Urothelium cell line (cell line): Measurements from ENCODE around the gene MTF2.

Experiments
- DNase-seq: peaks from one replicate; pipeline ENCODE4 v3.0.0; 2011; ENCODE audit warnings: low spot score, mixed read lengths
- FAIRE-seq: peaks from 2 replicates; lab custom pipeline; 2011; peaks lifted over from hg19 to GRCh38; lab: Jason Lieb, UNC

Gene MTF2

GRCh38 chr1:93082313-93082712 is 3.2 kb downstream of the MTF2 start:
- DNase-seq = no peak
- FAIRE-seq = no peak

GRCh38 chr1:93083979-93084378 is 4.9 kb downstream of the MTF2 start:
- FAIRE-seq (no peak), DNase-seq (no peak)

GRCh38 chr1:93087532-93087931 is 8.4 kb downstream of the MTF2 start:
- DNase-seq (no peak), FAIRE-seq (no peak)

DNA sequence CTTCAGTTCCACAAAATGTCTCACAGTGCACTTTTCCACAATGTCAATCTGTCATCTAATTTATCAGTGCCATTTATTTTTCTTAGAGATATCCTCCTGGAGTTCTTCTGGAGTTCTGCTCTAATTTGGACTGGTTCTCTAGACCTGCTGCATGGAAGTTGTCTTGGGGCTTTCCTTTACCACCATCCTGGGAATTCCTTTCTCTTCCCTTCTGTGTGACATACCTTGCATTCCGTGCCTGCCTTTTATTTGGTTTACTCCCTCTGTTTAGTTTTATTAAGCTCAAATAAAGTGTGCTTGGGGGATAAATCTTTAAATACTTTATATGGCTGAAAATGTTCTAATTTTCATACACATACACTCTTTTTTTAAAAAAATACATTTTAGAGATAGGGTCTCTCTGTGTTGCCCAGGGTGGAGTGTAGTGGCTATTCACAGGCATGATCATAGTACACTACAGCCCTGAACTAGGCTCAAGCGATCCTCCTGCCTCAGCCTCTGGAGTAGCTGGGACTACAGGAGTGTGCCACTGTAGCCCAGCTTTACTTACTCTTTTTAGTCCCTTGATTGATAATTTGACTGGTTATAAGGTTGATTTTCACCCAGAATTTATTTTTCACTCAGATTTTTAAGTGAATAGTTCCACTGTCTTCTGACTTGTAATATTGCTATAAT is 14.4 kb downstream of the MTF2 start:
- DNase-seq (no peak), FAIRE-seq (no peak)

DNA sequence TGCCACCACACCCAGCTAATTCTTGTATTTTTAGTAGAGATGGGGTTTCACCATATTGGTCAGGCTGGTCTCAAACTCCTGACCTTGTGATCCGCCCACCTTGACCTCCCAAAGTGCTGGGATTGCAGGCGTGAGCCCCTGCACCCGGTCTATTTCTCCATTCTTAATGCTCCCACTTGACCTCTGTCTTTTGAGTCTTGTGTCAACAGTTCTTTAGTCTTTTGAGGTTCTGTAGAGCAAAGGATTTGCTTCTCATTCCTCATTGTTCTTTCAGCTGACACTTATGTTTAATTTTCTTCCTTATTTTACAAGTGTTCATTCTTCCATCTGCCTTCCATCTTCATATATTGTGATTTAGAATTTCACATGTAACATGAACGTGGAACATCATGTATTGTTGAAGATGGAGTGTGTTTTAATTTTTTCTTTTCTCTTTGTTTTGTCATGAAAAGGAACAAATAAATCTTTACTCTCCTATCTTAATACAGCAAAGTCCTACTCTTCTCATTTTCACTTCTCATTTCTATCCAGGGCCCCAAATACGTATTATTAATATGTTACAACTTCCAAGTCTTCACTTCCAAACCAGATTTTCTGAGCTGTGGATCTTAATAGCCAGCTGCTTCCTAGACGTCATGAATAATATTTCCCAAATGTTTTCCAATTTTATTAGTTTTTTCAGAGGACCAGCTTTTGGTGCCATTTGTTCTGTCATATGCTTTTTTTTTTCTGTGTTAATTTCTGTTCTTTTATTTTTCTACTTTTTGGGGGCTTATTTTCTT is 16.9 kb downstream of the MTF2 start:
- no peak for DNase-seq

DNA sequence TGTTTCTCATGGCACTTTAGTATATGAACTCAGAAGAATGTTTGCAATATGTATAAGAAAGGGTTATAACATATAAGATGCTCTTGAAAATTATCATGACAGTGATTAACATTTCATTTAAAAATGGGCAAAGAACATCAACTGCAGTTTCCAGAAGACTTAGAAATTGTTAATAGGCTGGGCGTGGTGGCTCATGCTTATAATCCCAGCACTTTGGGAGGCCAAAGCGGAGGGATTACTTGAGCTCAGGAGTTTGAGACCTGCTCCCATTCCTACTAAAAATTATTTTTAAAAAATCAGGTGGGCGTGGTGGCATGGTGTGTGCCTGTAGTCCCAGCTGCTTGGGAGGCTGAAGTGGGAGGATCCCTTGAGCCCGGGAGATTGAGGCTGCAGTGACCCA is 23.1 kb downstream of the MTF2 start:
- FAIRE-seq (no peak), DNase-seq (no peak)

More for the DNA sequence above, 16.9 kb downstream of the MTF2 start:
- no peak for FAIRE-seq

DNA sequence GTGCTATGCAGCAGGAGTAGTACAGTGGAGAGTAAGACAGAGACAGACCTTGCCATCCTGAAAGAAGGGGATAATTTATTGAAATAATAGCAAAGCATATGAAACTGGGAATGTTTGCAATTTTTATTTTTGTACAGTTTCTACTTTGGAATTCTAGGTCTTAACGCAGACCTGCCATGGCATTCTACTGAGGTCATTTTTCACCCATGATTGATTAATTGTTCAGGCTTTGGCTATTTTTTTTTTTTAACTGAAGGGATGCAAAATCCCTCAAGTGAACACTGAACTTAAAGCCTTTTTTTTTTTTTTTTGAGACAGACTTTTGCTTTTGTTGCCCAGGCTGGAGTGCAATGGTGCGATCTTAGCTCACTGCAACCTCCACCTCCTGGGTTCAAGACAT is 27.1 kb downstream of the MTF2 start:
- DNase-seq = no peak
- no peak for FAIRE-seq

DNA sequence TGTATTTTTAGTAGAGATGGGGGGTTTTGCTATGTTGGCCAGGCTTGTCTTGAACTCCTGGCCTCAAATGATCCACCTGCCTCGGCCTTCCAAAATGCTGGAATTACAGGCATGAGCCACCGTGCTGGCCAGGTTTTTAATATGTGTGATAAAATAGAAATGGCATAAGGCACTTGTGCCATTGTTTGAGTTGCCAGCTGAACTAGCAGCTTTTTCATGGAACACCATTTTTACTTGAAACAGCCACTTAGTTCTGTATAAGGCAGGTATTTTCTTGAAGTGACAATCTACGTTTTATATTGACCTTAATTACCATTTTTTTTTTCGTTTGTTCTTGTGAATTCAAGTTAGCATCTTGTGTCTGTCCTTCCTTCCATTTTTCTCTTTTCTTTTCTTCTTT is 28.3 kb downstream of the MTF2 start:
- FAIRE-seq (no peak), DNase-seq (no peak)

GRCh38 chr1:93108335-93108734 is 29.3 kb downstream of the MTF2 start:
- DNase-seq (no peak), FAIRE-seq (no peak)

DNA sequence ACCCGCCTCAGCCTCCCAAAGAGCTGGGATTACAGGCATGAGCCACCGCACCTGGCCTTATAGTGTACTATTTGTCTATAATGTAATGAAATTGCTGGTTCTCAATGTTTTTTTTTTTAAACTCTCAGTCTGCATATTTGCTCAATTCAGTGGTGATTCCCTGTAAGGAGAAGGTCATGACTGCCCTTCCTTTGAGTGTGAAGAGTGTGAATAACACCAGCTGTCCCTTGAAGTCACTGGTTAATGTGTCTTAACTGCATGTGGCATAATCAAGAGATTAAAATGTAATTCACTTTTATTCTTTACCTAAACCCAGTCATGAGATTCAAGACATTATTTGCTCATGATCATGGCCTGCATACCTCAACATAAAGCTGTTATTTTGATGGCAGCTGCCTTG is 30.5 kb downstream of the MTF2 start:
- peak; percentile 32 for FAIRE-seq
- DNase-seq = no peak

DNA sequence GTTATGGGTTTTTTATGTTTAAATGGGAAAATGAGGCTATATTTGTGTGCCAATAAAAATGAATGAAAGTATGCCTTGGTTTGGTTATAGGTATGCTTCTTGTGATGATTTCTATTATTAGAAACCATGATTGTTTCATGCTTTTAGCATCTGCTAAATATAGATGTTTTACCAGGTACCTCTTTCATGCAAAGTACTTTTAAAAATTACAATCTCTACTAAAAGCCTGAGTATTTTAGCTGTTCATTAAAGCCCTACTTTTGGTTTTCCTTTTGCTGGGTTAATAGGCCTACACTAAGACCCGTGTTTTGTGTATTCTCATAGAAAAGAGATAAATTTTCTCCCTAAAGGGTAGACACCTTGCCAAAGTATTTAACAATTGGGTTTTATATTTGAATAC is 32.0 kb downstream of the MTF2 start:
- no peak for FAIRE-seq
- DNase-seq = no peak

DNA sequence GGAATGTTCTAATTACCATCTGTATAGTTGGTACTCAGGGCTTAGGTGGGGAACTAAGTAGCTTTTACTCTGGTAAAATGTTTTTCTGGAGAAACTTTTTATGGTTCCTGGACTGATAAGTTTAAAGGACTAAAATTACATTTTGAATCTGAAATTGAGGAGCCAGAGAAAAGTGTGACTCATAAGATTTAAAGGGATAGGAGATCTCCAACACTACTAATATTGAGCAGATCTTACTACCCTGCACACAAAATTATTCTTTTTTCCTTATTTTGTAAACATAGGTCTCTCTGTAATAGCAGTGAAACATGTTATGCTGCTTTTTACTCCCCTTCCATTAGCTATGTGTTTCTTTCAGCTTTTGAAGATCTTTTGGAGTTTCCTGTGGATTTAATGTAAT is 32.5 kb downstream of the MTF2 start:
- FAIRE-seq (no peak), DNase-seq (no peak)

DNA sequence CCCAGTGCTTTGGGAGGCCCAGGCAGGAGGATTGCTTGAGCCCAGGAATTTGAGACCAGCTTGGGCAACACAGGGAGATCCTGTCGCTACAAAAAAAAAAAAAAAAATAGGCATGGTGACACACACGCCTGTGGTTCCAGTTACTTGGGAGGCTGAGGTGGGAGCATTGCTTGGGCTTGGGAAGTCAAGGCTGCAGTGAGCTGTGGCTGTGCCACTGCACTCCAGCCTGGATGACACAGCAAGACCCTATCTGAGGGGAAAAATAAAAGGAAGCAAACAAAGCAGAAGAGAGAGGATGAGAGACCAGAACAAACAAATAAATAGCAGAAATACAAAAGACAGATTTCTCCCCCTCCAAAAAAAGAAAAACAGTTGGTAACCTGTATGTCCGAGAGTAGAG is 34.0 kb downstream of the MTF2 start:
- DNase-seq = no peak
- FAIRE-seq = no peak

GRCh38 chr1:93114391-93114790 is 35.3 kb downstream of the MTF2 start:
- DNase-seq (no peak), FAIRE-seq (no peak)

DNA sequence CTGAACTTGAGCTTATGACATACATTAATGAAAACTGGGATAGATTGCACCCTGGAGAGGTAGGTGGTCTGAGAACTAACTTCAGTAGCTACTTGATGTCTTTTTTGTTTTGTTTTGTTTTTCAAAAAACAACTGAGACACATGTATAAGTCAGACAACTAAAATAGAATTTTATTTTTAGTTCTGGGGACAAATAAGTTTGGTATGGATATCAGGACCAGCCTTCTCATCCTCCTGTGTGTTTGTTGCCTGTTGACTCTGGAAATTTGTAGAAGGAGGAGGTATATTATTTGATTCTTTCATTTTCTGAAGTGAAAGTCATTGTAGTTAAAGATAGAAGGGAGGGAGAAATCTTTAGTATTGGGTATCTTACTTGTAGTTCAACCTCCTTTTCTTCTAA is 41.5 kb downstream of the MTF2 start:
- no peak for FAIRE-seq
- no peak for DNase-seq

DNA sequence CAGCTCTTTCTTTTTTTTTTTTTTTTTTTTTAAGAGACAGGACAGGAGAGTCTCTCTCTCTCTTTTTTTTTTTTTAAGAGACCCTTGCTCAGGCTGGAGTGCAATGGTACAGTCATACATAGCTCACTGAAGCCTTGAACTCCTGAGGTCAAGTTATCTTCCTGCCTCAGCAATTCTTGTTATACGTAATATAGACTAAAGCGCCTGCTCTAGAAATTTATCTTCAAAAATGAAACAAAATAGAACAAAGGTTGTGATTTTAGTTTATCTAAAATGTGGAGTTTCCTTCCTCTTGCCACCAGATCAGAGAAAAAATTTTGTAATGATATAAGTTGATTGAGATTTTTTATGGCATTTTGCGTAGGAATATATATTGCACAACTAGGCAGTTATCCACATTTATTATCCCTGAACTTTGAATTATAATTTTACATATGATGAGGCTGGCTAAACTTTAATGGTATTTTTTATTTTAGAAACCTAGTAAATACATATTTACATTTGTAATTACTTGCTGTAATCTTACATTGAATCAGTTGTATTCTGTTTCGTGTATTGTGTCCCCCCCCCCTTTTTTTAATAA is 44.2 kb downstream of the MTF2 start:
- DNase-seq = no peak
- no peak for FAIRE-seq

DNA sequence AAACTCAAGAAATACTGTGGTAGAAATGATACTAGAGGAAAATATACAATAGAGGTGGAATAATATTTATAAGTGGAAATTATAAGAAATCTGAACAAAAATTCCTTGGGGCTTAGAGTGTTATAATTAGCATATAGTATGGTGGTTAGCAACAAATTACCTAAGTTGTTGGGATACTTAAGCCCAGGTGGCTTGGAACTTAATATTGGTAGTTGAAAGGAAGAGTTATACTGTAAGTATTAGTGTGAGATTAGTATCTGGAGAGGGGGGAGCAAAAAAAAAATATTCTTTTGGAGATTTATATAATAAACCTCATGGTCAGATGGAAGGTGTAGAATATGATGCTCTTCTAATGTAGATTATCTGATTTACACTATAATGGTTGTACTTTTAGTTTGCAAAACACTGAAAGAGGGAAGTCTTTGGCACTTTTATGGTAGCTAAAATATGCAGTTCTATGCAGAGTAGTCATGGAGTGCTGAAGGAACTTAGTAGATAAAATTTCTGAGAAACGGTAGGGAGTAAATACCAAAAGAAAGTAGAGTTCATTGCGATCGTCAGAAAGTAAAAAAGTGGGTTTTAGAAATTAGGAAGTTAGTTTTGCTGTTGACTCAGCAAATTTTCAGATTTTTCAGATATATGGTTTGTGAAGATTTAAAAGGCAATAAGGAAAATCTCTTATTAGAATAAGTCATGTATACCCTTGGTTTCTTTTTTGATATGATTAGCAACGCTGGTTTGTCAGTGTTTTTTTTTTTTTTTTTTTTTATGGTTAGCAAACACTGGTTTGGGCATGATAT is 45.7 kb downstream of the MTF2 start:
- DNase-seq = no peak
- no peak for FAIRE-seq

DNA sequence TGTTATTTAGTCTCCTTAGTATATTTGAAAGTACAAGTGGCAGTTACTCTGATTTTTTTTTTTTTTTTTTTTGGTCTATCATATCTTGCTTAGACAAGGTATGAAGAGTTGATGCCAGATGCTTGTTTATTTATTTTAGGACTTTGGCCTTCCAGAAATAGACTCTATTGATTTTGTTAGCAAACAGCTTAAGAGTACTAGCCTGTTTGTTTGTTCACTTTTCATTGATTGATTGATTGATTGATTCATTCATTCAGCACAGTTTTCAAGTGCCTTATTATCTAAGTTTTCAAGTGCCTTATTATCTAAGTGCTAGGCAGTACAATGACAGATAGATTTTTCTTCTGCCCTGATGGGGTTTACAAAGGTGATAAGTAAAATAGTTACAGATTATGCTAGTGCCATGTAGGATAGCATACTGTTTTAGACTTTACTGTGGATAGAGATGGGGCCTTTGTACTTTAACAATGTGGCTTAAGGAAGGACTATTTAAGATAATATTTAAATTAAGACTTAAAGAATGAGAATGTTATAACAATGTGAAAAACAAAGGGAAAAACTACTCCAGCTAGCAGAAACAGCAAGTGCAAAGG is 50.5 kb downstream of the MTF2 start:
- DNase-seq = no peak
- no peak for FAIRE-seq

GRCh38 chr1:93132638-93133037 is 53.6 kb downstream of the MTF2 start:
- DNase-seq (no peak), FAIRE-seq (no peak)

DNA sequence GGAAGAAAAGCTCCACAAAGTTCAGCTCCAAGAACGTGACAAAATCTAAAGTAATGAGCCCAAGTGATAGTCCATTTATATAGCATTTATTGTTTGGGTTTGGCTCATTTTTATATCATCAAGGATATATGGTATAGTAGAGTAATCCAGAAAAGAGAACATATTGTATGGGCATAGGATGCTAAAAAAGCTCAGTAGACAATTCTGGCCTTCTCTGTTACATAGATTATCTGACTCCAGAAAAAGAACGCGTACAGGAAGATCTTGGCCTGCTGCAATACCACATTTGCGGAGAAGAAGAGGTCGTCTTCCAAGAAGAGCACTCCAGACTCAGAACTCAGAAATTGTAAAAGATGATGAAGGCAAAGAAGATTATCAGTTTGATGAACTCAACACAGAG is 57.4 kb downstream of the MTF2 start:
- no peak for FAIRE-seq
- DNase-seq = no peak
